ENCODE data around the gene TBR1. TPM values are rescaled to one million over a fixed set of nuclear protein-coding genes. Genes with fewer than 3 reads are reported as not detected.
A peak's percentile ranks its signal among the peaks of the same experiment; 100 is the strongest.

TBR1 gene
- total RNA-seq, 4 donors from 2014 or later, result not detected

DNA sequence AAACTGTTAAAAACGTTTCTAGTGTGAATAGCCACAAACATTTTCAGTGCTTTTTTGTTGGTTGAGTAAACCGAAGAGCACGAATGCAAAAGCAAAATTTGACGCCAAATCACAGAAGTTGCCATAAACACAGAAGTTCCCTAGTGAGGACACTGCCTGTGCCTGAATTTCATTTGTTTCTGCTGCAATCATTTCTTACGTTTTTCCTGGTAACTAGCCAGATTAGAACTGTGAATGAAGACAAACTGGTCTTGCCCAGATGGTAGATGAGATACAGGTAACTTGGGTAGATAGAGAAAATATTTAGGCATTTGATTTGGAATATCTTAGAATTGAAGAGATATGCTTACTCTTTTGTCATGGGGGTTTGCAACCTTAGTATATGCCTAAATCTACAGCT is 9.8 kb upstream of the TBR1 start:
- no peak overlapping the region for H3K27ac ChIP-seq
- H3K27me3 ChIP-seq, result no peaks in the 10 kb centered on the region
- no peak for DNase-seq
- H3K4me3 ChIP-seq, result no peak overlapping the region
- TF ChIP-seq, protein P1, sequence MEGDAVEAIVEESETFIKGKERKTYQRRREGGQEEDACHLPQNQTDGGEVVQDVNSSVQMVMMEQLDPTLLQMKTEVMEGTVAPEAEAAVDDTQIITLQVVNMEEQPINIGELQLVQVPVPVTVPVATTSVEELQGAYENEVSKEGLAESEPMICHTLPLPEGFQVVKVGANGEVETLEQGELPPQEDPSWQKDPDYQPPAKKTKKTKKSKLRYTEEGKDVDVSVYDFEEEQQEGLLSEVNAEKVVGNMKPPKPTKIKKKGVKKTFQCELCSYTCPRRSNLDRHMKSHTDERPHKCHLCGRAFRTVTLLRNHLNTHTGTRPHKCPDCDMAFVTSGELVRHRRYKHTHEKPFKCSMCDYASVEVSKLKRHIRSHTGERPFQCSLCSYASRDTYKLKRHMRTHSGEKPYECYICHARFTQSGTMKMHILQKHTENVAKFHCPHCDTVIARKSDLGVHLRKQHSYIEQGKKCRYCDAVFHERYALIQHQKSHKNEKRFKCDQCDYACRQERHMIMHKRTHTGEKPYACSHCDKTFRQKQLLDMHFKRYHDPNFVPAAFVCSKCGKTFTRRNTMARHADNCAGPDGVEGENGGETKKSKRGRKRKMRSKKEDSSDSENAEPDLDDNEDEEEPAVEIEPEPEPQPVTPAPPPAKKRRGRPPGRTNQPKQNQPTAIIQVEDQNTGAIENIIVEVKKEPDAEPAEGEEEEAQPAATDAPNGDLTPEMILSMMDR (IDR thresholded peaks at IDR 0.05), result no peak
- no peak for TF ChIP-seq POLR2A (IDR thresholded peaks at IDR 0.05)
- no peaks in the 10 kb centered on the region for H3K36me3 ChIP-seq
- no peaks in the 10 kb centered on the region for H3K4me1 ChIP-seq
- H3K9me3 ChIP-seq, result no peaks in the 10 kb centered on the region

DNA sequence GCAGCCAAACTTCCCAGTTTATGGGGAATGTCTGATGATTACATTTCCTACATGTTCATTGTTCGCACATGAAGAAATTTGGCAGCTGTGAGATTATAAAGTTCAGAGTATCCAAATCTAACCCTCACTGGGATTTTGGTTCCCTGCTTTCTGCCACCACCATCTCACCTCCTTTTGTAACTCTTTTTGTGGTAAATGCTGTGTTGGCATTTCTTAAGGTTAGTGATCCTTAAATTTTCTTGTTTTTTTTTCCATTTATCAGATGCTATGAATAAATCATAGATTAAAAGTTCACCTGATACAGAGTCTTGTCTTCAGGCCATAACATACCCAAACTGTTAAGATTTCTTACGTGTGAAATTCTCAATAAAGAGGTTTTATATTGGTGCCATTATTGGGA is 8.5 kb upstream of the TBR1 start:
- H3K27ac ChIP-seq, result no peak overlapping the region
- no peak for TF ChIP-seq POLR2A (IDR thresholded peaks at IDR 0.05)
- TF ChIP-seq, protein P1 (IDR thresholded peaks at IDR 0.05), result no peak
- no peaks in the 10 kb centered on the region for H3K27me3 ChIP-seq
- no peaks in the 10 kb centered on the region for H3K36me3 ChIP-seq
- H3K4me1 ChIP-seq, result no peaks in the 10 kb centered on the region
- no peaks in the 10 kb centered on the region for H3K9me3 ChIP-seq
- no peak overlapping the region for H3K4me3 ChIP-seq
- DNase-seq, result no peak

DNA sequence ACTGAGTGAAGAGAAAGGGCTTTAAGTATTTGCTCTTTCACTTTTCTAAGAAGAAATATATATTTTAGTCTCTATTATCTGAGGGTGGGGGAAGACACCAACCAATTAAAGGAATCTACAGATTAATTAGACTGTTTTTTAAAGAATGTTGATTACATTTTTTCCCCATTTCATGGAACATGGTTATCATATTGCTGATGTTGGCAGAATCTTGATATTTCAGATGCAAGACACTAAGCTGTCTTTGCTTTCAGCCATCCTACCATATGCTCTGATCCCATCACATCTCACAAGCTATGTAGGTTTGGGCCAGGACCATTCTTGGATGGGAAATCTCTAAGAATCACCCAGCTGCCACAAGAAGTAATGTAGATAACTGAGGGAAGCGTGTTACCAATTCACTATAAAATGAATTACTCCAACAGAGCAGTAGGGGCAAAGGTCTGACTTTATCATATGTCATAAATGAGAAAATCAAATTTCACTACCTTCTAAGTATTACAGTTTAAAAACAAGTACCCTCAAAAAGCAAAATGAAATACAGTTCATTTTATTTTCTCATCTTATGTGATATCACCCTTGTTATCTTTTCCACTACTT is 6.7 kb upstream of the TBR1 start:
- H3K4me3 ChIP-seq, result no peak overlapping the region
- H3K27ac ChIP-seq, result no peak overlapping the region
- TF ChIP-seq, protein P1 (IDR thresholded peaks at IDR 0.05), result no peak
- no peak for TF ChIP-seq POLR2A (IDR thresholded peaks at IDR 0.05)
- H3K4me1 ChIP-seq, result peaks cover 0 to 7% (median 1%) of the 10 kb centered on the region in 4 donors
- peaks cover 0 to 4% of the 10 kb centered on the region in 2 donors for H3K27me3 ChIP-seq
- no peaks in the 10 kb centered on the region for H3K9me3 ChIP-seq
- no peak for DNase-seq
- H3K36me3 ChIP-seq, result no peaks in the 10 kb centered on the region

DNA sequence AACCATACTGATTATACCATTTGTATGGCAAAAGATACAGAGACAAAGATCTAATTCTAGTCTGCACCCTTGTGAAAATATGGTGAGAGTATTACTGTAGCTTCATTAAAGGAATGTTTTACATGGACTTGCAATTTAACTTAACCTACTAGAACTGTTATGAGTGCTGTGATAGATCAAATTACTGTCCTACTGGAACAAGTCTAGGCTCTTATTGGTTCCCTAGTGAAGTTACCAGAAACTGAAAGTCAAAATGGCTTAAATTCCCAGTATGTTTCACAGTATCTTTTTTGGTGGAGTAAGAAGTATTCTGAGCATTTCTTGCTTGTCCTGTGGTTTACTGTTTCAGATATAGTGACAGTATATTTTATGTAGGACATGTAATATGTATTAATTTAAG is 3.8 kb upstream of the TBR1 start:
- Histone ChIP-seq H3K36me3 (no peaks in the 10 kb centered on the region), H3K27ac (no peak overlapping the region), H3K4me3 (no peak overlapping the region), H3K9me3 (no peaks in the 10 kb centered on the region), H3K27me3 (peaks cover 0 to 33% of the 10 kb centered on the region in 2 donors), H3K4me1 (peaks cover 0 to 36% (median 8%) of the 10 kb centered on the region in 4 donors)
- DNase-seq, result no peak
- TF ChIP-seq POLR2A (IDR thresholded peaks at IDR 0.05), result no peak
- TF ChIP-seq, protein P1 (IDR thresholded peaks at IDR 0.05), result no peak

DNA sequence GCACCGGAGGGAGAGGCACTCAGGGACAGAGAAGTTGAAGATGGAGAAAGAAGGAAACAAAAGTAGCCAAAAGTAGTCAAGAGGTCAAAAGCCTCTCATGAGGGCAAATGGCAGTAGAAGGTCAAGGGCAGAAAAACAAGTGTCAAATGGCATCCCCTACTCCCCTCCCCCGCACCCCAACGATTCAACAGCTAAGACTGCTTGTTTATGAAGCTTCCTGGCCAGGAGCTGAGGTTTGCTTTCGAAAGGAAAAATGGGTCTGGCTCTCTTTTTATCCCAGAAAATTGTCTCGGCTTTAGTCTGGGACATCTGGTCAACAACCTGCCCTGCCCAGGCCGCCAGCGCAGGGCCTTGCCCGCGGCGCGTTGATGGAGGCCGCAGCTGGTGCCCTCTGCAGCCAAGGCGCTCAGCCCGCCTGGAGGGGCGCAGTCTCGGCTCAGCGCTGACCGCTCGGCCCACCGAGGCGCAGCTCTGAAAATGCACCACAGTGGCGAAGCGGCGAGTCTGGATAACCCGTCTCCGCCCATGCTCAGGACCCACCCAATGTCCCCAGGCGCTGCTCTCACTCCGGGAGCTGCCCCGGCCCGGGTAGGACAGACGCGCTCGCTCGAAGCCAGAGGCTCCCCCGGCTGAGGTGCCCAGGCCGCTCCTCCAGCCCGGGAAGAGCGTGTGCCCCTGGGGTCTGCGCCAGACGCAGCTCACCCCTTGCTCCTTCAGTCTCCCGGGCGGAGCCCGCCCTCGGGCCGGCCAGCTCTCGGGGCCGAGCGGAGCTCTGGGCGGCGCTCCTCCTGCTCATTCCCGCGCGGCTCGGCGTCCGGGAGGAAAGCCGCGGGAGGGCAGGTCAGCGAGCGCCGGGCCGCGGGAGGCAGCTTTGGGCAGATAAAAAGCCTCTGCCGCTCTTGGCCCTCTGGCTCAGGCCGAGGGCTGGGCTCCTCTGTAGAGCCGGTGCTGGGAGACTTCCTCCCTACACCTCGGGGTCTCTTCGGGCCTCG is 1.8 kb upstream of the TBR1 start:
- Histone ChIP-seq H3K4me3 (peak overlapping the region; percentile 23 to 54 (median 46)), H3K9me3 (no peaks in the 10 kb centered on the region), H3K27me3 (peaks cover 0 to 42% of the 10 kb centered on the region in 2 donors), H3K4me1 (peaks cover 0 to 50% (median 10%) of the 10 kb centered on the region in 4 donors), H3K27ac (no peak overlapping the region), H3K36me3 (no peaks in the 10 kb centered on the region)
- TF ChIP-seq, protein P1 (IDR thresholded peaks at IDR 0.05), result no peak
- no peak for TF ChIP-seq POLR2A (IDR thresholded peaks at IDR 0.05)
- DNase-seq, result no peak

All from Peyer's patch (tissue), 4 donors.